Mucosa of stomach (tissue), 1 donor: Measurements from ENCODE around the gene BCL3.

ENCODE experiments used
- H3K27me3 ChIP-seq: one replicate; pipeline ENCODE4 v1.7.0; 2013; ENCODE audit warnings: mild to moderate bottlenecking, low read length; ENCODE audit not compliant: control insufficient read depth, insufficient read depth
- H3K36me3 ChIP-seq: one replicate; pipeline ENCODE4 v1.7.0; 2013; ENCODE audit warnings: low read length; ENCODE audit not compliant: control insufficient read depth, insufficient read depth
- H3K4me1 ChIP-seq: one replicate; pipeline ENCODE4 v1.7.0; 2013; ENCODE audit warnings: mild to moderate bottlenecking, low read length; ENCODE audit not compliant: control insufficient read depth, insufficient read depth
- H3K4me3 ChIP-seq: one replicate; pipeline ENCODE4 v1.7.0; 2013; ENCODE audit warnings: low read length
- H3K9ac ChIP-seq: one replicate; pipeline ENCODE4 v1.7.0; 2013; ENCODE audit warnings: mild to moderate bottlenecking, low read length, moderate library complexity
- H3K9me3 ChIP-seq: one replicate; pipeline ENCODE4 v1.7.0; 2013; ENCODE audit warnings: mild to moderate bottlenecking, low read length, moderate library complexity; ENCODE audit not compliant: control insufficient read depth
- donor health status: Pancreatic carcinoma.

BCL3 gene

DNA sequence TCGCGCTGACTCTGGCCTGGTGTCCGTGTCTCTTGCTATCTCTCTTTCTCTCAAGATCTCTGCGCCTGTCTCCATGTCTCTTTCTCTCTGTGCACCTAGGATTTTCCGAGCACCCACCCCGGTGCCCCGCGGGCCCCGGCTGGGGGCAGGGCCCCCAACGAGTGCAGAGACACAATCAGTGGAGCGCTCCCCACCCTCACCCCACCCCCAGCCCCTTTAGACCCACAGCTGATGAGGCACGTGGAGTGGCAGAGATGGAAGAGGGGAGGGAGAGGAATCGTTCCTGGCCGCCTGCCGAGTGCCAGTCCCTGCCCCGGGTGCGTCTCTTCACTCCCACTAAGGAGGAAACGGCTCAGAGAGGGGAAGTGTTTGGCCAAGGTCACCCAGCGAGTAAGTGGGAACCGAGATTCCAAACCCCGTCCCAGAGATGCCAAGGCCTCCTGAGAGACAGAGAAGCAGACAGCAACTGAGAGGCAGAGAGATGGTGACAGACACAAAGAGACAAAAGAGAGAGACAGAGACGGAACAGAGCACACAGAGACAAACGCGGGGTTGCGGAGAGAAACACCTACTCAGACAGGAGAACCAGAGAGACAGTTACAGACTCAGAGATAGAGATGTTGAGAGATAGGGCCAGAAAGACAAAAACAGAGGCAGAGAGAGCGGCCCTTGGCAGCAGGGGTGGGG, 626 bp upstream of the BCL3 start:
- H3K9me3 ChIP-seq, result no peaks in the 10 kb centered on the region
- peaks cover 6% of the 10 kb centered on the region for H3K36me3 ChIP-seq
- H3K27me3 ChIP-seq, result no peaks in the 10 kb centered on the region
- H3K4me1 ChIP-seq, result peaks cover 78% of the 10 kb centered on the region
- peak overlapping the region; percentile 44 for H3K9ac ChIP-seq
- peak overlapping the region; percentile 33 for H3K4me3 ChIP-seq

DNA sequence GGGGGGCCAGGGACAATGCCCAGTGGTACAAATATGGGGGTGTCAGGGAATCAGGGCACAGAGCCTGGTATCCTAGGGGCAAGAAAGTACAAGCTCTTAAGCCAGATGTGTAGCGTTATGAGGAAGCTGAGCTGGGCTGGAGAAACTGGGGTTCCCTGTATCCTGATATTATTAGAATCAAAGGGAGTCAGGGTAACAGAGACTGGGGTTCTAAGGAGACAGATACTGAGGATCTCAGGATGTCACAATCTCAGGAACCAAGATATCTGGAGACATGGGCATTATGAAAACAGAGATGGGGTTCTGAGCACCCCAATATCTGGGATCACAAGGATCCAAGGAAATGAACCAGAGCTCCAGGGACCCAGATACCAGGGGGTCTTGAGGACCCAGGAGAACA, 784 bp downstream of the BCL3 start:
- Histone ChIP-seq H3K27me3 (no peaks in the 10 kb centered on the region), H3K9ac (peak overlapping the region; percentile 79), H3K9me3 (no peaks in the 10 kb centered on the region), H3K36me3 (peaks cover 6% of the 10 kb centered on the region), H3K4me1 (peaks cover 79% of the 10 kb centered on the region), H3K4me3 (peak overlapping the region; percentile 21)

DNA sequence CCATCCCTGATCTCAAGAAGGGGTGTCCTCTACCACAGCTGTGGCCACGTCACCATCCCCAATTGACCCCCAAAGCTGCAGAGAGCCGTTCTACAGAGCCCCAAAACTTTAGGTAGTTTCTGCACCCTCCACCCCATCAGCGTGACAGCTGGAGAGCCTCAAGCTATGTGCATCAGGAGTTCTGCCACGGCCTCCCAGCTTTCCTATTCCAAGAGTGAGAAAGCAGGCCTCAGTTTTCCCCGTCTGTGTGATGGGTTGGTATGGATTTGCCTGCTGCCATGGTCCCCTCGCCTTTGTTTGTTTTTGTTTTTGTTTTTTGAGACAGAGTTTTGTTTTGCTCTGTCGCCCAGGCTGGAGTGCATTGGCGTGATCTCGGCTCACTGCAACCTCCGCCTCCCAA, 1.5 kb downstream of the BCL3 start:
- peak overlapping the region; percentile 79 for H3K9ac ChIP-seq
- H3K36me3 ChIP-seq, result peaks cover 6% of the 10 kb centered on the region
- H3K27me3 ChIP-seq, result no peaks in the 10 kb centered on the region
- peak overlapping the region; percentile 21 for H3K4me3 ChIP-seq
- peaks cover 80% of the 10 kb centered on the region for H3K4me1 ChIP-seq
- H3K9me3 ChIP-seq, result no peaks in the 10 kb centered on the region

GRCh38 chr19:44752123-44752815, 3.8 kb downstream of the BCL3 start:
- Histone ChIP-seq H3K36me3 (peaks cover 6% of the 10 kb centered on the region), H3K4me1 (peaks cover 80% of the 10 kb centered on the region), H3K4me3 (no peak overlapping the region), H3K9me3 (no peaks in the 10 kb centered on the region), H3K27me3 (no peaks in the 10 kb centered on the region), H3K9ac (peak overlapping the region; percentile 4)

DNA sequence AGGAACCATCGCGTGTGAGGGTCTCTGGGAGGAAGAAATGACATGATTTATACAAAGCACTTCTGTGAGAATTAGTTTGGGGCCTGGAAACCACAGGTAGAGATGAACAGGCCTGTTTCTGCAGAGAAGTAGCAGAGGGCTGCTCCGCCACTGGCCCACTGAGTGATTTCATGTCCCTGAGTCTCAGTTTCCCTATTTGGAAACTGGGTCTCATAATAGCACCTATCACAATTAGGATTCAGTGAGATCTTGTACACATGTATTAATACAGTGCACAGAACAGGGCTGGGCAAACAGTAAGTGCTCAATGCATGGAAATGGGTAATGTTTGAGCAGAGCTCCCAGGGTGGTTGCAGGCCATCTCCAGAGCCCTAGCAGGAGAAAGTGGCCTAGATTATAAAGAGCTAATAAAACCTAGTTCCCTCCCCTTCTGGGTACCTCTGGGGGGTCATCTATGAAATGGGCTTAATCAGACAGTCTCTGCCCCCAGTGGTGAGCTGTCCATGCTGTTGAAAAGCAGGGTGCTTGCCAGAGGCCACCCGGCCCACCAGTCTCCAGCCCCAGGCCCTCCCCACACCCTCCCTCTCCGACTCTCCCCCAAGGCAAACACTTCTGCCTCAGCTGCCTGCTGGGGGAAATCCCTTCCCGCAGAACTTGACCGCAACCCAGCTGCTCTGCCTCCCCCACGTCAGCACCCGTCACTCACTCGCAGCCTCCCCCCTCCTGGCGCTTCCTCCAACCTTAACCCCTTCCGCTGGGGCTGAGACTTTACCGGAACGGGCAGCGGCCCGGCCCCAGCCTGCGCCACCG, 4.5 kb downstream of the BCL3 start:
- Histone ChIP-seq H3K36me3 (peaks cover 6% of the 10 kb centered on the region), H3K4me1 (peaks cover 82% of the 10 kb centered on the region), H3K27me3 (no peaks in the 10 kb centered on the region), H3K9me3 (no peaks in the 10 kb centered on the region), H3K4me3 (no peak overlapping the region), H3K9ac (peak overlapping the region; percentile 53)

- Histone ChIP-seq H3K27me3 (no peaks in the 10 kb centered on the region), H3K9me3 (no peaks in the 10 kb centered on the region), H3K9ac (peak overlapping the region; percentile 91), H3K36me3 (peaks cover 6% of the 10 kb centered on the region), H3K4me3 (no peak overlapping the region), H3K4me1 (peaks cover 86% of the 10 kb centered on the region)
Measured at GRCh38 chr19:44753626-44753931, 5.1 kb downstream of the BCL3 start.

GRCh38 chr19:44753932-44754749, 5.6 kb downstream of the BCL3 start:
- Histone ChIP-seq H3K36me3 (peaks cover 6% of the 10 kb centered on the region), H3K9me3 (no peaks in the 10 kb centered on the region), H3K9ac (peak overlapping the region; percentile 91), H3K27me3 (no peaks in the 10 kb centered on the region), H3K4me1 (peaks cover 89% of the 10 kb centered on the region), H3K4me3 (peak overlapping the region; percentile 55)

GRCh38 chr19:44754750-44755080, 6.2 kb downstream of the BCL3 start:
- H3K36me3 ChIP-seq, result peaks cover 6% of the 10 kb centered on the region
- H3K9ac ChIP-seq, result peak overlapping the region; percentile 91
- peaks cover 87% of the 10 kb centered on the region for H3K4me1 ChIP-seq
- no peak overlapping the region for H3K4me3 ChIP-seq
- no peaks in the 10 kb centered on the region for H3K9me3 ChIP-seq
- no peaks in the 10 kb centered on the region for H3K27me3 ChIP-seq

GRCh38 chr19:44755219-44755618, 6.7 kb downstream of the BCL3 start:
- Histone ChIP-seq H3K9ac (peak overlapping the region; percentile 91), H3K27me3 (no peaks in the 10 kb centered on the region), H3K9me3 (no peaks in the 10 kb centered on the region), H3K36me3 (peaks cover 6% of the 10 kb centered on the region), H3K4me3 (no peak overlapping the region), H3K4me1 (peaks cover 82% of the 10 kb centered on the region)

DNA sequence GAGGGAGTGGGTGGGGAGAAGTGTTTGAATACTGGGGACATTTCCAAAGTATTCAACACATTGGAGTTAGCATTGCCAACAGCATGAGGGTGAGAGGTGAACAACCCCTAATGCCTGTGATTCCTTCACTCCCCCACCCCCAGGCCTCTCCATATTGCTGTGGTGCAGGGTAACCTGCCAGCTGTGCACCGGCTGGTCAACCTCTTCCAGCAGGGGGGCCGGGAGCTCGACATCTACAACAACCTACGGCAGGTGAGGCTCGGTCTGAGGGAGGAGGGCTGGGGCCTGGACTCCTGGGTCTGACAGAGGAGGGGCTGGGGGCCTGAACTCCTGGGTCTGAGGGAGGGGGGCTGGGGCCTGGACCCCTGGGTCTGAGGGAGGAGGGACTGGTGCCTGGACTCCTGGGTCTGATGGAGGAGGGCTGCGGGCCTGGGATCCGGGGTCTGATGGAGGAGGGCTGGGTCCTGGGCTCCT, 7.6 kb downstream of the BCL3 start:
- Histone ChIP-seq H3K9ac (peak overlapping the region; percentile 51), H3K27me3 (no peaks in the 10 kb centered on the region), H3K9me3 (no peaks in the 10 kb centered on the region), H3K4me3 (no peak overlapping the region), H3K4me1 (peaks cover 73% of the 10 kb centered on the region), H3K36me3 (peaks cover 3% of the 10 kb centered on the region)

- H3K4me1 ChIP-seq, result peaks cover 64% of the 10 kb centered on the region
- no peaks in the 10 kb centered on the region for H3K36me3 ChIP-seq
- peak overlapping the region; percentile 59 for H3K9ac ChIP-seq
Measured at GRCh38 chr19:44757057-44757734, 8.7 kb downstream of the BCL3 start.

More at GRCh38 chr19:44757057-44757734, 8.7 kb downstream of the BCL3 start:
- H3K4me3 ChIP-seq, result no peak overlapping the region
- H3K27me3 ChIP-seq, result no peaks in the 10 kb centered on the region
- H3K9me3 ChIP-seq, result no peaks in the 10 kb centered on the region
